HuH-7 (cell line): ENCODE results near the gene ASPM.
"Not testable (repeated sequence)": the region's sequence is repeated elsewhere in the genome, so short reads cannot be mapped to it uniquely, and the experiment has no call there.

ENCODE experiments used
- DNase-seq: peaks from one replicate; pipeline ENCODE4 v3.0.0; 2011; ENCODE audit warnings: low spot score

Gene ASPM

DNA sequence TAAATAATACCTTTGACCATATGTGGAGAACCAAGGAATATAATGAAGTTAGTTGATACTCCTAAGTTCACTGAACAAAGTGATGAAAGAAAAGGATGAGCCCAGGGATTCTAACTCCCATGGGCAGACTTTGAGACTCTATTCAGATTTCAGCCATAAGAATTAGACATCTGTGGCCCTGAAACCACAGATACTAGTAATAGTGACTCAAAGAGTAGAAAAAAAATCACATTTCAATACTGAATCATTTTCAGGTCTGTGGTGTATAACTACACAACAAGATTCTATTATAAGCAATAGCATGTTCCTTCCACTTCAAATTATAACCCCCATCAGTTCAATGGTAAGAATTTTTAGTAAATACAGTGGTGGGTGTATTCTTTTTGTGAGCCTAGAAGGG lies 63.0 kb downstream of the ASPM start:
- no peak for DNase-seq

DNA sequence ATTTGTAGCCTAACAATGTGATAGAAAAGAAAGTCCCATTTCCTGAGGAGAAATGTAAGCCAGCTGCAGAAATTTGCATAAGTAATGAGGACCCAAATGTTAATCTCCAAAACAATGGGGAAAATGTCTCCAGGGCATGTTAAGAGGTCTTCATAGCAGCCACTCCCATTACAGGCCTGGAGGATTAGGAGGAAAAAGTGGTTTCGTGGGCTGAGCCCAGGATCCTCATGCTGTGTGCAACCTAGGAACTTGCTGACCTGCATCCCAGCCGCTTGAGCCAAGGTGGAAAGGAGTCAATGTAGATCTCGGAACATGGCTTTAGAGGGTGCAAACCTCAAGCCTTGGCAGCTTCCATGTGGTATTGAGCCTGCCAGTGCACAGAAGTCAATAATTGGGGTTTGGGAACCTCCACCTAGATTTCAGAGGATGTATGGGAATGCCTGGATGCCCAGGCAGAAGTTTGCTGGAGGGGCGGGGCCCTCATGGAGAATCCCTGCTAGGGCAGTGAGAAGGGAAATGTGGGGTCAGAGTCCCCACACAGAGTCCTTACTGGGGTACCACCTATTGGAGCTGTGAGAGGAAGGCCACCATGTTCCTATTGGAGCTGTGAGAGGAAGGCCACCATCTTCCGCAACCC lies 65.2 kb downstream of the ASPM start:
- DNase-seq: no peak

DNA sequence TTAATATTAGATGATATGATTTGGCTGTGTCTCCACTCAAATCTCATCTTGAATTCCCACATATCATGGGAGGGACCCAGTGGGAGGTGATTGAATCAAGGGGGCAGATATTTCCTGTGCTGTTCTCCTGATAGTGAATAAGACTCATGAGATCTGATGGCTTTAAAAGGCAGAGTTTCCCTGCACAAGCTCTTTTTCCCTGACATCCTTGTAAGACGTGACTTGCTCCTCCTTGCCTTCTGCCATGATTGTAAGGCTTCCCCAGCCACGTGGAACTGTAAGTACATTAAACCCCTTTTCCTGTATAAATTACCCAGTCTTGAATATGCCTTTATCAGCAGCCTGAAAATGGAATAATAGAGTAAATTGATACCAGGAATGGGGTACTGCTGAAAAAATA lies 66.1 kb downstream of the ASPM start:
- DNase-seq: no peak

DNA sequence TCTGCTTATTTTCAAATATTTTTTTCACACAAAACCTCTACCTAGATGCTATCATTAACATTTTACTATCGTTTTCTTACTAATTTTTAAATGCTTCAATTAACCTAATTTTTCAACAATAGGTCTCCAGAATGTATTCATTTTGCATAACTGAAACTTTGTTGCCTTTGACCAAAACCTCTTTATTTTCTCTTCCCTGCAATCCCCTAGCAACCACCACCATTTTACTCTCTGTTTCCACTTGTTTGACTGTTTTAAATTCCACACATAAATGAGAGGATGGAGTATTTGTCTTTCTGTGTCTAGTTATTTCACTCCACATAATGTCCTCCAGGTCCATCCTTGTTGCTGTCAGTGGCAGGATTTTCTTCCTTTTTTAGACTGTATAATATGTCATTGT lies 69.9 kb downstream of the ASPM start:
- DNase-seq: no peak

DNA sequence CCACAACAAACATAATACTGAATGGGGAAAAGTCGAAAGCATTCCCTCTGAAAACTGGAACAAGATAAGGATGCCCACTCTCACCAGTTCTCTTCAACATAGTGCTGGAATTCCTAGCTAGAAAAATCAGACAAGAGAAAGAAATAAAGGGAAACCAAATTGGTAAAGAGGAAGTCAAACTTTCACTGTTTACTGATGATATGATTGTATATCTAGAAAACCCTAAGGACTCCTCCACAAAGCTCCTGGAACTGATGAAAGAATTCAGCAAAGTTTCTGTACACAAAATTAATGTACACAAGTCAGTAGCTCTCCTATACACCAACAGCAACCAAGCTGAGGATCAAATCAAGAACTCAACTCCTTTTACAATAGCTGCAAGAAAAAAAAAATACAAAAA lies 72.5 kb downstream of the ASPM start:
- no peak for DNase-seq

DNA sequence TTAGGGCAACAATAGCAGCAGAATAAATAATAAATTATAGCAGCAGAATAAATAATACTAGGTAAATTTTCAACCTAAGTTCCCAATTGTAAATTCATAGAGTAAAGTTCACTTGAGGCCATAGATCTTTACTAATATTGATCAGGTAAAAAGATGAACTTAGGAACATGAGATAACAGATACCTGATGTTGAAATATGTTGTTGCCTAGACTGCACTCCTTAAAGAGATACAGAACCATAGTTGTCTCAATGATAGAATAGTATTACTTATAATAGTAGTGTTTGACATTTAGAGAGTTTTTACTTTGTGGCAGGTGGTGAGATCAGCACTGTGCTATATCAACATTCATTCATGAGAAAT lies 79.0 kb downstream of the ASPM start:
- DNase-seq: no peak

DNA sequence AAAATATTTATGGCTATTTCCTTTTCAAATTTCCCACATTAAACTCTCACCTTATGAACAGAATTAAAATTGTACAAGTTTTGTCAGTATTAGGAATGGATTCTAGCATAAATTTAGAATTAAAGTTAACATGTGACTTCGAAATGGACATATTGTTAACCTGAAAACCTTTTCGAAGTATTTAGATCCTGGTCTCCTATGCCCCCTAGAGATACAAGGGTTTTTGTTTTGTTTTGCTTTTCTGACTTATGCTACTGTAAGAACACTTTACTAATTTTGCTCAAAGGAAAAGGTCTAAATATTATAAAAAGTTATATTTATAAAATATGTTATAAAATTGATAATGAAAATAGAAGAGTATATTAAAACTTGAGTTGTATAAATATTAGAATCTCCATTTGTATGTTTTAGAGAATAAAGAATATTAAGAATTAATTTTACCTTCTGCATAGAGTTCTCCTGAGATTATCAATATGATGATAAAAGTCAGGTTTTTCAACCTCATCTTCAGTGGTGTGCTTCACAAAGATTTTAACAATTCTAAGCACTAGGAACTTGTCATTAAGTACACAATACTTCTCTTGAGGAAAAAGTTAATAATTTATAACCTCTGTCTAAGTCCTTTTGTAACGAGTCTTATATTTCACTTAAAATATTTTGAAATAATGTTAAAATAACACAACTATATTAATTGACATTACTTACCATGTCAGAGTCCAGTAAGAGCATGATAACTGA lies 79.6 kb downstream of the ASPM start, which contains the start of gene F13B:
F13B (minus strand) TSS at position 542 of the 738 bp plus-strand sequence; CDS start at position 505, 37 bp downstream.
- DNase-seq: no peak

DNA sequence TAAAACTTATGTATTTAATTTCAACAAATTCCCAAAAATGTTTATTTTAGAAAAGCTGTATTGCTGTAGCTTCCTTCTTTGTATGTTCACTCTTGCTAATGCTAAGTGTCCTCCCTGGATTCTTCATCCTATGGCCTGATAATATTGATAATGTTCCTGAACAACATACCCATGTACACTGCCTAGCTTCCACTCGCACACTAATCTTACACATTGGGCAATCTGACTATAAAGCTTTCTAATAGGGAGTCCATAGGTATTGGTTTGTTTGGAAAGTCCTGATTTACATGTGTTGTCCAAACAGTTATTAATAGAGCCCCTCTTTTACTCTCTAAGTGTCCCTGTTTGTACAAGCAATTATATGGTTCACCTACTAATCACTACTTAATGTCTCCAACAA lies 80.2 kb downstream of the ASPM start:
- DNase-seq: no peak

DNA sequence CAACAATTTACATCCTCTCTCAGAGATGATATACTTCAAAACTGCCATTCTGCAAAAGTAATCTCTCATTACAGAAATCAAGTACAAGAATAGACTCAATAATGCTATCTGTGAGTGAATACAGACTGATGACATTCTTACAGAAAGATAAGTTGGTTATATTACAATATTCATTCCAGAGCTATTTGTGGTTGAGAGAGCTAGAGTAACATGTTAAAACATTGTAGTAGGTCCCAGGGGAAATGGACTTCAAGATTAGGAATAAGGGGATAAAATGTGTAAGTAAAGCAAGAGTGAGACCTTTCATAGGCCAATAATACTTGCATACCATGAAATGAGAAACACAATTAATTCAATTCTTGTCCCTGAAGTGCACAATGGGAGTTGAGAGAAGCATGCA lies 80.9 kb downstream of the ASPM start:
- no peak for DNase-seq

DNA sequence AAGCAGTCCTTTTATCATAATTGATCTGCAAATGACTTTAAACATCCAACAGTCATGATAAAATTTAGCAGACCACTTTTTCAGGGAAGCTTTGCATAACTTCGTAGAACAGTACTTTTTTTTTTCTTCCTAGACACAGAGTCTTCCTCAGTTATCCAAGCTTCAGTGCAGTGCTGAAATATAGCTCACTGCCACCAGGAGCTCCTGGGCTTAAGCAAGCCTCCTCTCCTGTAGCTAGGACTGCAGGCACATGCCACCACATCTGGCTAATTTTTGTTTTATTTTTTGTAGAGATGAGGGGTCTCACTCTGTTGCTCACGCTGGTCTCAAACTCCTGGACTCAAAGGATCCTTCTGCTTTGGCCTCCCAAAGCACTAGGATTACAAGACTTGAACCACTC lies 83.3 kb downstream of the ASPM start:
- DNase-seq: no peak

DNA sequence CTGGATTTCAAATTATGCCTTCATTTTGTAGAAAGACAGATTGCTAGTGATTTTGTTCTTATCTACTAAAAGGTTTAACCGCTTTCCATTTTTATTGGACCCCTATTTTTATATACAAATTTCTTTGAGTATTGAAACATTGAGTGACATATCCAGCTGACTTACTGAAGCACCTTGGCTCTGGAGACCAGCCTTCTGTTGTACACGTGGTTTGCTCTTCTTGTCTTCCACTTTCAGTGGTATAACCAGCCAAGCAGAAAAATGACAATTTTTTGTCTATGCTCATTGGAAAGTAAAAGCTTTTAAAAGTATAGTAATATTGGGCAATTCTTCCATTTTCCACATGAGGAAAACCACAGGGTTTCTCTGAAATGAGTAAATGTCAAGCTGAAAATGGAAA lies 83.8 kb downstream of the ASPM start:
- no peak for DNase-seq

DNA sequence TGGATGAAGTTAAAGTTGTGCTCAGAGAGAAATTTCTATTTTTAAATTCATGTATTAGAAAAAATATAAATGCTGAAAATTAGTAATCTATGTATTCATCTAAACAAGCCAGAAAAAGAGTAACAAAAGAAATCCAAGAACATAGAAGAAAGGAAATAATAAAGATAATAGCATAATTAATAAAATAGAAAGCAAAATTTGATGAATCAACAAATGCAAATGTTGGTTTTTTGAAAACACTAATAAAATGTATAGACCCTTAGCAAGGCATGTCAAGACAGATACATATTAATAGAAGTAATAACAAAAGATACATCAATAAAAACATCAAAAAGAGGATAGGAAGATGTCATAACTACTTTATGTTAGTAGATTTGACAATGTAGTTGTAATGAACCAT lies 97.4 kb downstream of the ASPM start:
- DNase-seq: no peak

DNA sequence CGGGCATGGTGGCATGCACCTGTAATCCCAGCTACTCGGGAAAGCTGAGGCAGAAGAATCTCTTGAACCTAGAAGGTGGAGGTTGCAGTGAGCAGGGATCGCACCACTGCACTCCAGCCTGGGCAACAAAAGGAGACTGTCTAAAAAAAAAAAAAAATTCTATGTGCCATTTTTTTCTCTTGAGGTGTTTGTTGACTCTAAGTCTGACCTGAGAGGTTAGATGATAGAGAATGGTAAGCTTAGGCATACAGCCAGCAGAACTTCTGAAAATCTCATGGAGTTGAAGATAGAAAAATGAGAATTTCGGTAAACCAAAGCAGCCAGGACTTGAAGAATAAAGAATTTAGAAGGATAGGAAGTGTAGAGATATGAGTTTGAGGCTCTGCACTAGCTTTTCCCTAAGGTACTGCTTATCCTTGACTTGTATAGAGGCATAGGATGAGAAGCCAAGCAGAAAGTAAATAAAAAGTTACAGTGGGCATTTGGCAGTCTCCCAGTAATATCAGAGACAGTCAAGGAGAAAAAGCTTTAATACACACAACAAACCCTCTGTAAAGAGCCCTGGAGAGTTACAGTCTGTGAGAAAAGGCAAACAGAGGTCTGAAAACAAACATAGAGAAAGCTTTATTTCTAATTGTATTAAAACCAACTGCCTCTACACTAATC lies 103.7 kb downstream of the ASPM start:
- no peak for DNase-seq

DNA sequence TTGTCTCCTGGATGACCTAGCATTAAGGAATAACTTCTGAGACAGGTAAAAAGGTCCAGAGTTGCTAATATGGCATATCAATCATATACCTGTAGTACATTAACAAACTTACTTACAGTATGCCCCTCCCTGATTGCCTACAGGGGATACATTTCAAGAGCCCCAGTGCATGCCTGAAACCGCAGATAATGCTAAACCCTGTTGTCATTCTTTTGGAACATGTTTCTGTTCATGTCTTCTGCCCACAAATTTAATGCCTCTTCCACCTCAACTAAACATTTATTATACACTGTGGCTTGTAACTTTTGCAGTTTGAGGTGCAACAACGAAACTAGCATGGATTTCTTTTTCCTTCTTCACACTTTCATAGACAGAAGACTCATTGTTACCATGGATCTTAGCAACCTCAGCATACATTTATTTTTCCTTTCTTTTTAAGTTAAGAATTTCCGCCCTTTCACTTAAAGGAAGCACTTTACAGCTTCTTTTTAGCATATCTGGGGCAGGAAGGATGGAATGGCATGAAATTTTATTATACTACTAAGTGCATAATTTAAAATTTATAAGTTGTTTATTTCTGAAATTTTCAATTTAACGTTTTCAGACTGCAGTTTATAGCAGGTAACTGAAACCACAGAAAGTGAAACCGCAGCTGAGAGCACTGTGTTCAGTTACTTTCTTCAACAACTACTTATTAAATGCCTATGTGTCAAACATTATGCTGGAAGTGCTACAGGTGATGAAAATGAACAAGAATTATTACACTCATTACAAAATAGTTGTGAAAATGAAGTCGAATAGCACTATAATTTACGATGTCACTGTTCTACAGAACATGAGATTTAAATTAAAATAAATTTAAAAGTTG lies 104.7 kb downstream of the ASPM start:
- DNase-seq: no peak

DNA sequence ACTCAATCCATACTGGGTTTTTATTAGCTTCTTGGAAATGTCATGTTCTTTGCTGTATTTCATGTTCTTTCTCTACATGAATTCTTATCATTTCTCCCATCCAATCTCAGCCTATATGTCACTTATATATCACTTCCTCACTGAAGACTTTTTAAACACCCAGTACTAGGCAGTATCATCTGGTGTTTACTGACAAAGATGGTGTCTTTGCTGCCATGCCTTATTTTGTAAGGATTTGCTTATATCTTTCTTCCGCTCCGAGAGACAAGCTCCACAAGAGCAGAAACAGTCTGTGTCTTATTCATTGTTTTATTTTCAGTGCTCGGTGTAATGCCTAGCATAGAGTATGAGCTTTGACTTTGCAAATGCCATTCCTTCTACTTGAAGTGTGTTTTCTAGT lies 109.6 kb downstream of the ASPM start:
- no peak for DNase-seq

DNA sequence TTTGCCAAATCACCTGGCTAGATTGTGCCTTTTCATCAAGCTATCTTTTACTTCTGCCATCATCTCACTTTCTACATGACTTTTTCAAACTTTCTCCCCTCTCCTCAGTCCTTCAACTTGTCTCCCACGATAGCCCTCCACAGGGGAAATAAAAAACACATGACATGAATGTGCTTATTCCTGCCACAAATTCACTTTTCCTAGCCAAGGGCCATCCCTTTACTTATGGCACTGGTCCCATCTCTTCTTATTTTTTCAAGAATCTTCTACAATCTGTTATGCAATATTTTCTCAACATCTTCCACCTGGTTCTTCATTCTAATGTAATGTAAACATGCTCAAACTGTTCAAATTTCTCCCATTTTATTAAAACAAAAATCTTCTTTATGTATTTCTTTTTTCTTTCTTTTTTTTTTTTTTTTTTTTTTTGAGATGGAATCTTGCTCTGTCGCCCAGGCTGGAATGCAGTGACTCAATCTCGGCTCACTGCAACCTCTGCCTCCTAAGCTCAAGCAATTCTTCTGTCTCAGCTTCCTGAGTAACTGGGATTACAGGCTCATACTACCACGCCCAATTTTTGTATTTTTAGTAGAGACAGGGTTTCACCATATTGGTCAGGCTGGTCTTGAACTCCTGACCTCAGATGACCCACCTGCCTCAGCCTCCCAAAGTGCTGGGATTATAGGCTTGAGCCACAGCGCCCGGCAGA lies 111.7 kb downstream of the ASPM start:
- not testable (repeated sequence) for DNase-seq
